ENCODE data around the gene TMED1.
A peak's percentile ranks its signal among the peaks of the same experiment; 100 is the strongest.
"Not testable (repeated sequence)": the region's sequence is repeated elsewhere in the genome, so short reads cannot be mapped to it uniquely, and the experiment has no call there.

Gene TMED1

DNA sequence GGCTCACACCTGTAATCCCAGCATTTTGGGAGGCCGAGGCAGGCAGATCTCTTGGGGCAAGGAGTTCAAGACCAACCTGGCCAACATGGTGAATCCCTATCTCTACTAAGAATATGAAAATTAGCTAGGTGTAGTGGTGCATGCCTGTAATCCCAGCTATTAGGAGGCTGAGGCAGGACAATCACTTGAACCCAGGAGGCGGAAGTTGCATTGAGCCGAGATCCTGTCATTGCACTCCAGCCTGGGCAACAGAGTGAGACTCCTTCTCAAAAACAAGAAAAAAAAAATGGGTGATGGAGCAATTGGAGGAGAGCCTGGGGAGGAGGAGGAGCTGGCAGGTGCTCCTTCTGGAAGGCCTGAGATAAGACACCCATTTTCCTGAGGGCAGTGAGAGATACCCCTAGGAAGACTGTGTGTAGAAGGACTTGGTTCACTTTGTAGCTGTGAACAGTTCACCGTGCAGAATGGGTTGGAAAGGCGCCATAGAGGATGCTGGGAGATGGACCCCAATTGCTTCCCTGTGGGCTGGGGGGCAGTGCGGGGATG, 26.6 kb upstream of the TMED1 start:
- DNase-seq (ENCODE audit: low read depth): no peak

DNA sequence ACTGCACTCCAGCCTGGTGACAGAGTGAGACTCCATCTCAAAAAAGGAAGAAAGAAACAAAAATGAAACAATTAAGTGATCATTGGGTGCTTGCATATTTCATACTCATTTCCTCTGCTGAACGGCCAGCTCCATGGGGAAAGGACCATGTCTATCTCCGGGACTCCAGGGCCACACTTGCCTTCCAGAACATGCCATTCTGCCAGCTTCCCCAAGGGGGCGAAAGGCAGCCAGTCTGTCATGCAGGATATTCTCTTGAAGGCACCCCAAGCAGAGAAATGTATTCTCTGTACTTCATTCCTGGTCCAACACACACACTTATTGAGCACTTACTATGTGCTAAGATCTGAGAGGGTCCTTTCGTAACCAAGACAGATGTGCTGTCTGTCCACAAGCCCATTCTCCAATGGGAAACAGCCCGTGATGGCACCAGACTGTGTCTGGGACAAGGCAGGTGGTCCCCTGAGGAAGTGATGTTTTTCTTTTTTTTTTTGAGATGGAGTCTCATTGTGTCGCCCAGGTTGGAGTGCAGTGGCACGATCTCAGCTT, 25.2 kb upstream of the TMED1 start:
- no peak for DNase-seq (ENCODE audit: low read depth)

DNA sequence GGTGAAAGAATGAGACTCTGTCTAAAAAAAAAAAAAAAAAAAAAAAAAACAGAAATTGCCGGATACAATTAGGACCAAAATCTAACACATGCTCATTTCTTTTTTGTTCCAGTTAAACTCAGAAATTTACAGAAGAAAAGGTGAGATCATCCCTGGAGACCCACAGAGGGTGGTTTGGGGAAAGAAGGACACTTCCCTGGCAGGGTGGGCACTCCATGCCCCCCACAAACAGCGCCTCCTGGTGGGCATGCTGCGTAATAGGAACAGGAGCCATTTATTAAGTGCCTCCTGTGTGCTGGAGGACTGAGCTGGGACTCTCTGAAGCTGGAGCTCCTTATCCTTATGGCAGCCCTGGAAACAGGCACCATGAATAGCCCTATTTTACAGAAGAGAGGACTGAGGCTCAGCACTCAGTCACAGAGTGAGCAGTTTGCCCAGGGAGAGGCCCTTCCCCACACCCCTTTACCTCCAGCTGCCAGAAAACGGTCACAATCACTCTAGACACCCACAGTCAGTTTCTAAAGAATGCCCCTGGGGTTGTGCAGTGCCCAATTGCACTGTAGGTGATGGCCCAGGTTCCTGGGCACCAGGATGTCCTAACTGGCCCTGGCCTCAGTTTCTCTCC, 22.3 kb upstream of the TMED1 start:
- DNase-seq (ENCODE audit: low read depth): no peak

DNA sequence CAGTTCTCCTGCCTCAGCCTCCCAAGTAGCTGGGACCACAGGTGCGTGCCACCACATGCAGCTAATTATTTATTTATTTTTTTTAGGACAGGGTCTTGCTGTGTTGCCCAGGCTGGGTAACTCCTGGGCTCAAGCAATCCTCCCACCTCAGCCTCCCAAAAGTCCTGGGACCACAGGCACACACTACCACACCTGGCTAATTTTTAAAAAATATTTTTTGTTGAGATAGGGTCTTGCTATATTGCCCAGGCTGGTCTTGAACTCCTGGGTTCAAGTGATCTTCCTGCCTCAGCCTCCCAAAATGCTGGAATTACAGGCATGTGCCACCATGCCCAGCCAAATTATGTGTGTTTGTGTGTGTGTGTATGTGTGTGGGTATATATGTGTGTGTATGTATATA, 20.9 kb upstream of the TMED1 start:
- not testable (repeated sequence) for DNase-seq (ENCODE audit: low read depth)

DNA sequence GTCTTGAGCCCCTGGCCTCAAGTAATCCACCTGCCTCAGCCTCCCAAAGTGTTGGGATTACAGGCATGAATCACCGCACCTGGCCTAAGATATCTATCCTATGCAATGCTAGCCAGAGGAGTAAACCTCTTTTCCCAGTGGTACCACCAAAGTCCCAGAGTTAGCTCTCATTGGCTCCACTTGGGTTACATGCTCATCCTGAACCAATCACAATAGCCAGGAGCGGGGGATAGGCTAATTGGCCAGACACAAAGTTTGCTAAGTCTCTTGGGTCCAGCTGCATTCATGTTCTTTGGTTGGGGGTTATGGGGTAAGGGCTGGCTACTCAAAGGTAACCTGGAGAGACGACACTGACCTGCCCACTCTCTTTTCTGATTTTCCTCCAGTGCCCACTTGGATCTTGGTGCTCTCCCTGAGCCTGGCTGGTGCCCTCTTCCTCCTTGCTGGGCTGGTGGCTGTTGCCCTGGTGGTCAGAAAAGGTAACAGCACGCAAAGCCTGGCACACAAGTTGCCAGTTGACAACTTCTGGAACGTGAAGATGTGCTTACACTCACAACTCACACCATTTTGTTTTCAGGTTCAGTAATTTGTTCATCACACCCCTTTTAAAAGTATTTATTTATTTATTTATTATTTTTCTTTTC, 20.0 kb upstream of the TMED1 start:
- no peak for DNase-seq (ENCODE audit: low read depth)

DNA sequence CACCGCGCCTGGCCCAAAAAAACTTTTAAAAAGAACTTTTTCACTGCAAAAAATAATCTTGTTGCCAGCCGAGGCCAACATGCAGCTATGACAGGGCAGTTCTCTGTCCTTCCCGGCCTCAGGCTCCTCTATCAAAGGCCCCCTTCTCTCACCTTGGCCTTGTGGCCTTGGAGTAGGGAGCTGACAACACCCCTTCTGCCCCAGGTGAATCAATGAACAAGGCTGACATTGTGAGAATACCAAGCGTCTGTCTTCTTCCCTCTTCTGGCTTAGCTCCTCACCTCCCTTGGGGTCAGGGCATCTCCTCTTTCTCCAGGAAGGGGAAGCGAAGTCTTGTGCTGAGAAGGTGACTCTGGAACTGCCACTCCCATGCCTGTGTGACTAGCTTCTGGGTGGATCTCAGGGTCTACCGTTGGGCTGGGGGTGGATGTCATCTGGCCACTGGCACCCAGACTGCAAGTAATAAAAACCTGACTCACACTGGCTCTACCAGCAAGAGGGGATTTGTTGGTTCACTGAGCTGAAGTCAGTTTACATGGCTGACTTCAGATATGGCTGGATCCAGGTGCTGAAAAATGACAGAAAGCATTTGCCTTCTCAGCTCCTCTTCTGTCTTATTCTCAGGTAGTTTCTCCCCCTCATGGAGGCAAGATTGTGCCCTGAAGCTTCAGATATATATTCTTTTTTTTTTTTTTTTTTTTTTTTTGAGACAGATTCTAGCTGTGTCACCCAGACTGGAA, 18.5 kb upstream of the TMED1 start:
- no peak for DNase-seq (ENCODE audit: low read depth)

DNA sequence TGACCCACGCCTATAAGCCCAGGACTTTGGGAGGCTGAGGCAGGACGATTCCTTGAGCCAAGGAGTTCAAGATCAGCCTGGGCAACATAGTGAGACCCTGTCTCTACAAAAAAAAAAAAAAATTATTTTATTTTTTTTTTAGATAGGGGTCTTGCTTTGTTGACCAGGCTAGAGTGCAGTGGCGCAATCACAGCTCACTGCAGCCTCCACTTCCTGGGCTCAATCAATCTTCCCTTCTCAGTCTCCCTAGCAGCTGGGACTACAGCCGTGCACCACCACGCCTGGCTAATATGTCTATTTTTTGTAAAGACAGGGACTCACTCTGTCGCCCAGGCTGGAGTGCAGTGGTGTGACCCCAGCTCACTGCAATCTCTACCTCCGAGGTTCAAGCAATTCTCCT, 16.9 kb upstream of the TMED1 start:
- no peak for DNase-seq (ENCODE audit: low read depth)

DNA sequence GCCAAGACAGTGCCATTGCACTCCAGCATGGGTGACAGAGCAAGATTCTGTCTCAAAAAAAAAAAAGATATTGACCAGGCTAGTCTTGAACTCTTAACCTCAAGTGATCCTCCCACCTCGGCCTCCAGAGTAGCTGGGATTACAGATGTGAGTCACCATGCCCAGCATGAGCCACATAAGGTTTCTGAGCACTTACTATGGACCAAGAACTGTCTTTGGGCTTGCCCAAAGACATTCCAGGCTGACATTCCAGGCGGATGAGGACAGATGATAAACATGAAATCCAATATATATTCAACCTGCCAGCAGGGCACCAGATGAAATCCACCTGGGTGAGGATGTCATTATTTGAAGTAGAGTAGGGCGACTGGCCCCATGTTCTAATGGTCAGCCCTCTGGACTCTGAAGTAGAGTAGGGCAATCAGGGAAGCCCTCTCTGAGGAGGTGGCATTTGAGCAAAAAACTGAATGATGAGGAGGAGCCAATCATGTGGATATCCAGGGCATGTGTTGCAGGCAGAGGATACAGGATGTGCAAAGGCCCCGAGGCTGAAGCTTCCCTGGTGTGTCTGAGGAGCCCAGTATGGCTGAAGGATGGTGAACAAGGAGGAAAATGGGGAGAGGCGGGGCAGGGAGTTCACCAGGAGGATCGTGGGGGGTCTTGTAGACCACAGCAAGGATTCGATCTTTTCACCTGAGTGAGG, 16.2 kb upstream of the TMED1 start:
- DNase-seq (ENCODE audit: low read depth): peak; percentile 65

DNA sequence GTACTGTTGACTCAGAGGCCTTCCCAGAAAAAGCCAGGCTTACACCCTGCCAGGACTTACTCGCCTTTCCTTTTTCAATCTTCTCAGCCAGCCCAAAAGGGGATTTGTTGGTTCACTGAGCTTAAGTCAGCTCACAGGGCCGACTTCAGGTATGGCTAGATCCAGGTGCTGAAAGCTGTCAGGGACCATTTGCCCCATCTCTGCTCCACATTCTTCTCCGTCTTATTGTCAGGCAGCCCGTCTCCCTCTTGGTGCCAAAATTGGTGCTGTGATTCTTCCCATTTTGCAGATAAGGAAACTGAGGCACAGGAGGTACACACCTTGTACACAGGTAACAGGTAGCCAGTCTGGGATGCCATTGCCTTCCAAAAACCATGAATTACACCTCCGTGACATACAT, 14.6 kb upstream of the TMED1 start:
- no peak for DNase-seq (ENCODE audit: low read depth)

DNA sequence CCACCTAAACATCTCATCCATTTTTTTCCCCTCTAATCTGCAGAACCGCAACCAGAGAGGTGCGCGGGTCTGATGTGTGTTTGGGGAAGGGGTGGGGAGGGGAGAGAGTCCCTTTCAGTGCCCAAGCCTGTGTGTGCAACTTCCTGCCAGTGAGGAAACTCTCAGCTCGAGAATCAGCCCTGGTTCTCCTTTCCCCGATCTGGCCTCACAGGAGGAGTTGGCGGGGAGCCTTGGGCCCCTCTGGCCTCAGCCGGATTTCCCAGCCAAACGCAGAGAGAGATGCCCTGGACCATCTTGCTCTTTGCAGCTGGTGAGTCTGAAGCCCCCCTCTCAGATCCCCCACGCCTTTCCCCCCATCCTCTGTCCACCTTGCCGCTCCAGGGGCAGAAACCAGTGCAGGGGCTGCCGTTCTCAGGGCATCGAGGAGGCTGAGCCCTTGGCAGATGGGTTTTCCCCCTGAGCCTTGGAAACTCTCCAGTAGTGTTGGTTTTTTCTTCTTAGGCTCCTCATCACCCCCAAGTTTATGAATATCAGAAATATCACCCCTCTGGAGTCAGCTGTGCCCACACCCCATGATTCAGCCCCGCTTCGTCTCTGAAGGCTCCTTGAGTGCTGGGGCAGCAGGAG, 12.3 kb upstream of the TMED1 start, which contains the start of gene C19orf38:
Gene C19orf38, plus strand, starts transcription at position 186 of the 627 bp plus-strand sequence. Its CDS starts 94 bp downstream, at position 280.
- no peak for DNase-seq (ENCODE audit: low read depth)

DNA sequence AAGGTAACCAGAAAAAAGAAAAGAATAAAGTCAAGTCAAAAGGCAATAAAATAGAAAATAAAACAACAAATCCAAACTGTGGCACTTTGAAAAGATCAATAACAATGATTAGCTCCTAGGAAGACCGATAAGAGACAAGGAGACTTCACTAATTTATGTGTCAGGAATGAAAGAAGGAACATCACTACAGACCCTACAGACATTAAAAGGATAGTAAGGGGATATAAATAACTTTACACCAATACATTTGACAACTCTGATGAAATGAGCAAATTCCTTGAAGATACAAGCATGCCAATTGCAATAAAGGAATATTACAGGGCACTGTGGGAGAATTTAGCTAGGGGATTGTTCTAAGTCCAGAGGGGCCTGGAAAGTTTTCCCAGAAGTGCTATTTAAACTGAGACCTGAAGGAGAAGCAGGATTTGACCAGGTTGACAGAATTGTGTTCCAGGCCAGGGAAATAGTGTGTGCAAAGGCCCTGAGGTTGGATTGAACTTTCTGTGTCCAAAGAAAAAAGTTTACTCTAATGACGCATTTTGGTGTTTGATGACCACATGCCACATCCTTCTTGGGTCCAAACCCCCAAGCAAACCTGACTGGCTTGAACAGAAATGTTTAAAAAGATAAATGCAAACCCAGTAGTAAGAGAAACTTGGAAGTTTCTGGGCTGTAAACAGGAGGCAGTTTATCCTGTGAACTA, 10.6 kb upstream of the TMED1 start:
- DNase-seq (ENCODE audit: low read depth): no peak

DNA sequence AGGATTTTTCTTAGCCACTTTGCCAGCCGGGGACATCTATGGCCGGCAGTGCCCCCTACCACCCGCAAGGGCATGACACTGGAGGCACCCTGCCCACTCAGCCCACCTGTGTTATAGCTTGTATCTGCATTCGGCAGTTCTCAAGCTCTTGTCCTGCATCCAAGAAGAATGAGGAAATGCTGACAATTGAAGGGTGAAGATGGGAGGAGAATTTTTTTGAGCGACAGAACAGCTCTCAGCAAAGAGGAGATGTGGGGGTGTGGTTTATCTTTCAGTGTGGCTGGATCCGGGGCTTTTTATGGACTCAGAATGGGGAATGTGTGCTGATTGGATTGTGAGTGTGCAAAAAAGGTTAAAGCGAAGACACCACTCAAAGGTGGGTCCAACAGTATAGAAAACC, 6.8 kb upstream of the TMED1 start:
- DNase-seq (ENCODE audit: low read depth): no peak

DNA sequence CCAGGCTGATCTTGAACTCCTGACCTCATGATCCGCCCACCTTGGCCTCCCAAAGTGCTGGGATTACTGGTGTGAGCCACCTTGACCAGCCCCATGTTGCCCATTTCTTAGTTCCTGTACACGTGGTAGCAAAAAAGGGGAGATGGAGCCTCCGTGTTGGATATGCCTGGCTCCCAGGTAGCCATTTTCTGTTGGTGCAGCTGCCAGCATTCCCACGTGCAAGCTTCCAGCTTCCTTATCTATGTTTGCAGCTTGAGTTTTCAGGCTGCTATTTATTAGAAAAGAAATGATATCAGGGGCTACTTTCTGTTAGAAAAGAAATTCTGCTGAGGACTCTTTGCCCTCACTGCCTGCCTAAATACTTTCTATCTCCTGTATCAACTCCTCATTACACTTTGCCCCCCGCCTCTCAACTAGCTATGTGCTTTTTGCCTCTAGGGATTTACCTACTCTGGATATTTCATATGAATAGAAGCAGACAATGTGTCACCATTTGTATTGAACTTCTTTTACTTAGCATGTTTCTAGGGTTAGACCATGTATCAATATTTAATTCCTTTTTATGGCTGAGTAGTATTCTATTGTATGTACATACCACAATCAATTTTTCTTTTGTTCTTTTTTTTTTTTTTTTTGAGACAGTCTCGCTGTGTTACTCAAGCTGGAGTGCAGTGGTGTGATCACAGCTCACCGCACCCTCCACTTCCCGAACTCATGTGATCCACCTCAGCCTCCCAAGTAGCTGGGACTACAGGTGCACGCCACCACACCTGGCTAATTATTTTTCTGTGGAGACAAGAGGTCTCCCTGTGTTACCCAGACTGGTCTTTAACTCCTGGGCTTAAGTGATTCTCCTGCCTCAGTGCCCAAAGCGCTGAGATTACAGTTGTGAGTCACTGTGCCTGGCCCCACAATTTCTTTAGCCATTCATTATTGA, 3.4 kb upstream of the TMED1 start:
- DNase-seq (ENCODE audit: low read depth): no peak

DNA sequence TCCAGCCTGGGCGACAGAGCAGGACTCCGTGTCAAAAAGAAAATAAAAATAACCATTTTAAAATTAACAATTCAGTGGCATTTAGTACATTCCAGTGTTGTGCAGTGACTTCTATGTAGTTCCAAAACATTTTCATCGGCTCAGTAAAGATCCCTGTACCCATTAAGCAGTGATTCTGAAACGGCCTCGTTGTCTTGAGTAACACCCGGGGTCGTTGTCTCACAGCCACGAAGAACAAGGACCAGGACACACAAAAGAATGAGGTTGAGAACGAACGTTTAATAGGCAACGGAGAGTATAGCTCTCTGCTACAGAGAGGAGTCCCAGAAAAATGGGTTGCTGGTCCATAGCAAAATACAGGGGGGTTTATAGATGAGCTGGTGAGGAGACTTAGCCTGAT, 2.4 kb upstream of the TMED1 start:
- DNase-seq (ENCODE audit: low read depth): no peak

DNA sequence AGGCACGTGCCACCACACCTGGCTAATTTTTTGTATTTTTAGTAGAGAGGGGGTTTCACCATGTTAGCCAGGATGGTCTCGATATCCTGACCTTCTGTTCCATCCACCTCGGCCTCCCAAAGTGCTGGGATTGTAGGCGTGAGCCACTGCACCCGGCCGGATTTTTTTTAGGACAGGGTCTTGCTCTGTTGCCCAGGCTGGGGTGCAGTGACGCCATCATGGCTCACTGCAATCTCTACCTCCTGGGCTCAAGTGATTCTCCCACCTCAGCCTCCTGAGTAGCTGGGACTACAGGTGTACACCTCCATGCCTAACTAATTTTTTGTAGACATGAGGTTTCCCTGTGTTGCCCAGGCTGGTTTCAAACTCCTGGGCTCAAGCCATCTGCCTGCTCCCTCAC, 1.6 kb upstream of the TMED1 start:
- DNase-seq (ENCODE audit: low read depth): not testable (repeated sequence)

DNA sequence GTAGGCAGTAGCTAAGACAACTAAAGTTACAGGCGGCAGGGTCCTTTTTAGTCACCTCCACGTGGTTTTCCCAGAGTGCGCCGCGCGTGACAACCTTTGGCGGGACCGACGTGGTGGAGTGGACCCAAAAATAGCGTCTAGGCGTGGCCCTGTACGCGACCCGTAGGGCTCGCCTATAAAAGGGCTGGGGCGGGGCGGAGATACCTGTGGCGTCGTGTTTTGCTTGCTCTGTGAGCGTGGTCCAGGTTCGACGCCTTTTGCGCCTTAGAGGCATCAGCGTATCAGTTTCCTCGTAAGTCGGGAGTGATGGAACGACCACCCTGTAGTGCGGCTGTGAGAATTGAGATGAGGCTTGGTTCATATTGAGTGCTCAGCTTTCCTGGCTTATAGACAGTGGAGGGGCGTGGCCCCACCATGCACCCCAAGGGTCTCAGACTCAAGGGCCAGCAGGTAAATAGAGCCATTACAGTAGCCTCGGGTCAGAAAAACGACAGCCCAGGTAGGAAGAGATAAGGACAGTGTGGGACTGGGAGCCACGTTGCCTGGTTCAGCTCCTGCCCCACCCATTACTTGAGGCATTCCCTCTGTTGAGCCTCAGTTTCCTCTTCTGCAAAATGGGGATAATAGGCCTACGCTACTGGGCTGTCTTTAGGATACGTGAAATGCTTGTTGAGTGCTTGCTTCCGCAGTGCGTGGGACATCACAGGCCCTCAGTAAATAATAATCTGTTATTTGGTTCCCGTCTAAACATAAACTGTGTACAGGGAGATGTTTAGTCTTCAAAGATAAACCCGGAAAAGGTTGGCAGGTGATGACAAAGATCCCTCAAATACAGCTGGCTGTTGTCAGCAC, 693 bp upstream of the TMED1 start:
- peak; percentile 91 for DNase-seq (ENCODE audit: low read depth)

DNA sequence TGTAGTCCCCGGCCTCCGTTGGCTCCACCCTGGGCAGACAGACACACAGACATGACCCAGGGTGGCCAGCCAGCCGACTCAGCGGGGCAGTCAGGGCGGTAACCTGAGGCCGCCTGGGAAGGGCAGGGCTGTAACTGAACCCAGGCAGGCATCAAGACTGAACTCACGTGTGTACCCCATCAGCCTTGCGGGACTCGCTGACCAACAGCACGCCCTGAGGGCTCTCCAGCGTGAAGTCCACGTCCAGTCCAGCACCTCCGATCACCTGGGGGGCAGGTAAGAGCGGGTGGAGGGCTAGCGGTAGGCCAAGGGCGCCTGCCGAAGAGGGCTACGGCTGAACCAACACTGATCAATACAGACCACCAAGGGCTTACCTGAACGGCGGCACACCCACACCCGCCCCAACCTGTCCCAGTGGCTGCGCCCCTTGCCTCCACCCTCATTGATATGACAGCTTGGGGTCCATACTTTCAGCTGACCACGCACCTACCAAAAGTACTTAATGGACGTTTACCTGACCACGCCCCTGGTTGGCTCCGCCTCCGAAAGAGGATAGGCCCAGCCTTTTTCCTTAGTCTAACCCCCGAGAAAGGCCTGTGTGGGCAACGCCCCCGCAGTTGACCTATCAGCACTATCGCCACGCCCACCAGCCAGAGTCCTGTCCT, 791 bp downstream of the TMED1 start:
- DNase-seq (ENCODE audit: low read depth): no peak

DNA sequence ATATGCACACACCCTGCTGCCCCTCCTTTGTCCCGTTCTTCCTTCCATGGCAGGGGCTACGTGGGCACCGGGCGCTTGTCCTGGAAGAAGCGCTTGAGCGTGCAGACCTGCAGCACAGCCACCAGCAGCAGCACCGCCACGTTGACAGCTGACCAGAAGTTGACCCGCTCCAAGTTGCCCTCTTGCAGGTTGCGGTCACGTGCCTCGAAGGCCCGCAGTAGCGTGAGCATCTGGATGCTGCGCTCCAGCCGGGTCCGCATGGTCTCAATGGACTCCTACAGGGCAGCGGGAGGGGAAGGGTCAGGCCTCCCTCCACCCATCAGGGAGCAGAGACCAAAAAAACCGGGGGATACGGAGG, 3.1 kb downstream of the TMED1 start:
- no peak for DNase-seq (ENCODE audit: low read depth)
